Measurements from ENCODE around the gene DRD4.
A peak's percentile ranks its signal among the peaks of the same experiment; 100 is the strongest.
"Not testable (repeated sequence)": the region's sequence is repeated elsewhere in the genome, so short reads cannot be mapped to it uniquely, and the experiment has no call there.

Gene DRD4

GRCh38 chr11:645536-645935 is 8.5 kb downstream of the DRD4 start:
- DNase-seq = no peak

DNA sequence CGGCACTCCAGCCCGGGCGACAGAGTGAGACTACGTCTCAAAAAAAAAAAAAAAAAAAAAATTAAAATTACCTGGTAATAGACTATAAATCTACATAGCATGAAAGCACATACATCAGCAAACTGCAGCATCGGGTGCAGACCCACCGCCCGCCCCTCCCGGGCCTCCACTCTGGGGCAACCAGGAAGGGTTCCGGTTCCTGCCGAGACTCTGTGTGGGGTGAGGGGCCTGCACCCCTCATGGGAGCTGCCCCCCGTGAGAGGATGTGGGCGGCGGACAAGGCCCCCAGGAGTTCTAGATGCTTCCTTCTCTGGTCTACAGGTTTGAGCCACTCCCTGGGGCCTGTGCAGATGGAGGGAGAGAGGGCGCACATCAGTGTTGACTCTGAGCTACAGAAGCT is 9.1 kb downstream of the DRD4 start:
- no peak for DNase-seq

DNA sequence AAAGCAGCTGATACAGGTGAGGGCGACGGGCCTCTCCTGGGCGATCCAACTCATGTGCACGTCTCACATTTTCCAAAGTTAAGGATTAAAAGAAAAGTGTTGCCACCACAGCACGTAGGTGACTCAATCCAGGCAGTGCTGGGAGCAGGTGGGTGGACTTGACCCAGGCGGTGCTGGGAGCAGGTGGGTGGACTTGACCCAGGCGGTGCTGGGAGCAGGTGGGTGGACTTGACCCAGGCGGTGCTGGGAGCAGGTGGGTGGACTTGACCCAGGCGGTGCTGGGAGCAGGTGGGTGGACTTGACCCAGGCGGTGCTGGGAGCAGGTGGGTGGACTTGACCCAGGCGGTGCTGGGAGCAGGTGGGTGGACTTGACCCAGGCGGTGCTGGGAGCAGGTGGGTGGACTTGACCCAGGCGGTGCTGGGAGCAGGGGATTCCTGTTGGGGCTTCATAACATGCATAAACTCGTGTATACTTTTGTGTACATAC is 10.6 kb downstream of the DRD4 start:
- DNase-seq = not testable (repeated sequence)

- no peak for DNase-seq
Observed at GRCh38 chr11:650482-650881, 13.4 kb downstream of the DRD4 start.

DNA sequence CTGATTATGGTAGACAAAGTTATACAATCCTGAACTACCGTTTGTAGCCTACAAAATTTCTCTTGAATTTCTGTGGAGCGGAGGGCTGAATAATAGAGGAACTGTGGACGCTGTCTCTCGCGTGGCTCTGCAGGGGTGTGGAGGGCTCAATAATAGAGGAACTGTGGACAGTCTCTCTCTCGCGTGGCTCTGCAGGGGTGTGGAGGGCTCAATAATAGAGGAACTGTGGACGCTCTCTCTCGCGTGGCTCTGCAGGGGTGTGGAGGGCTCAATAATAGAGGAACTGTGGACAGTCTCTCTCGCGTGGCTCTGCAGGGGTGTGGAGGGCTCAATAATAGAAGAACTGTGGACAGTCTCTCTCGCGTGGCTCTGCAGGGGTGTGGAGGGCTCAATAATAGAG is 16.1 kb downstream of the DRD4 start:
- not testable (repeated sequence) for DNase-seq

- DNase-seq = no peak
Observed at GRCh38 chr11:653837-654236, 16.8 kb downstream of the DRD4 start.

- not testable (repeated sequence) for DNase-seq
Observed at GRCh38 chr11:654444-654843, 17.4 kb downstream of the DRD4 start.

GRCh38 chr11:655036-655726 is 18.1 kb downstream of the DRD4 start:
- no peak for DNase-seq

DNA sequence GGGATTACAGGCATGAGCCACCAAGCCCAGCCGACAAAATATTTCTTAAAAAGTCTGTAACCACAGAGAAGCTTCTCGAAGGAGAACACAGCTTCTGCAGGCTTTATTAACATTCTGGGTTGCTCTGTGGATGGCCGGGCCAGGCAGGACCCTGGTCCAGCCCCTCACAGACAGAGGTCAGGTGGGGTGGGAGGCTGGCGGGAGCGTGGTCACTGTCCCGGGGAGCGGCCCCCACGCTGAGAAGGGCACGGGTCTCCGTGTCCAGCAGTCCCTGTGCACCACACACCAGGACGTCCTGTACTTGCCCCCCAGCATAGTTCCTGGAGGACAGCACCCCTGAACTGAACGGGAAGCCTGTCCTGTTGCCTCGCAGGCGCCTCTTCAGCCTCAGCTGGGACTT is 19.4 kb downstream of the DRD4 start:
- DNase-seq = no peak

DNA sequence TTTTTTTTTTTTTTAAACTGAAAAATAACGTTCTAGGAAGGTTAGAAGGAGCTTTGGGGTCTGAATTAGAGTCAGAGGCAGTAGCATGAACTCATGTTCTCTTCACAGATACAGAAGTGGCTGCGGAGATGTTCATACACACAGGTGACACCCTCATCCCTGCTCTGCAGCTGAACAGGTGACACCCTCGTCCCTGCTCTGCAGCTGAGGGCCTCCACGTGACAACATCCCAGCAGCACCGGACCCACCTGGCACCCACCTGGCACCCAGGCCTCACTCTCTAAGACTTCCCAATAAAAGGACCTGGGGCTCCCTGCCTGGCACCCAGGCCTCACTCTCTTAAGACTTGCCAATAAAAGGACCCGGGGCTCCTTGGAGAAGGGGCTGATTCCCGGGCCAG is 19.8 kb downstream of the DRD4 start:
- no peak for DNase-seq

DNA sequence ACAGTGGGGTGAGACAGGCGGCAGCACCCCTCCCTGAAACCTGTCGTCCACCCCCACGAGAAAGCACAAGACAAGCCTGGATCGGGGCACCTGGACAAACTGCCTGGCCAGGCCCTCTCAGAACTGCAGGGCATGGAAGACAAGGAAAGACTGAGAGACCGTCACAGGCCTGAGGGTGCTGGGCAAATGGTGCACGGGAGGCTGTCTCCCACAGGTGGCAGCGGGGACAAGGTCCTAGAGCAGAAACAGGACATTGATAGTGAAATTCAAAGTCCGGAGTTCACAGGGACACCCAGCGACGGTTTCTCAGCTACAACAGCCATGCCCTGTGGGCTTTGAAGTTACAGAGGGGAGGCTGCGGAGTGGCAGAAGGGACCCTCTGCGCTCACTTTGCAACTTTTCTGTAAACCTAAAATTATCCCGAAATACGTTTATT is 20.6 kb downstream of the DRD4 start:
- no peak for DNase-seq

GRCh38 chr11:659532-660085 is 22.5 kb downstream of the DRD4 start:
- DNase-seq = no peak

- DNase-seq = no peak
Observed at GRCh38 chr11:660281-660680, 23.2 kb downstream of the DRD4 start.

GRCh38 chr11:660681-661444 is 23.8 kb downstream of the DRD4 start:
- no peak for DNase-seq

GRCh38 chr11:662689-663274 is 25.7 kb downstream of the DRD4 start:
- peak; percentile 1 for DNase-seq

DNA sequence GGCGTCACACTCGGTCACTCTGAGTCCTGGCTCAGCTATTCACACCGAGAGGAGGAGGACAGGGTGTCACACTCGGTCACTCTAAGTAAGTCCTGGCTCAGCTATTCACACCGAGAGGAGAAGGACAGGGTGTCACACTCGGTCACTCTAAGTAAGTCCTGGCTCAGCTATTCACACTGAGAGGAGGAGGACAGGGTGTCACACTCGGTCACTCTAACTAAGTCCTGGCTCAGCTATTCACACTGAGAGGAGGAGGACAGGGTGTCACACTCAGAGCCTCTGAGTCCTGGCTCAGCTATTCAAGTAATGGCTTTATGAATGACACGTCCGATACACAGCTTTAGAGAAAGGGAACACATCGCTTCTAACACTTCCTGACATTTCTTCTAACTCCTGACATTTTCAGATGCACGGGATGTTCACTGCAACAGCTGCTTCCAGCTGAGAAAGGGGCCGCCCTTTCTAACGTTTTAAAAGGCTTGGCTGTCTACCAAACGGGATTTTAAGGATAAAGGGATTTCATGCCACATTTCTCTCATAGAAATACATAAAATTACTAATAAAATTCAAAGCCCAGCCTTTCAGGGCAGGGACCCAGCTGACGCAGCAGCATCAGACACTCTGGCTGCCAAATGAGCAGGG is 28.1 kb downstream of the DRD4 start:
- no peak for DNase-seq

- no peak for DNase-seq
Observed at GRCh38 chr11:665704-666281, 28.7 kb downstream of the DRD4 start.

GRCh38 chr11:673866-674265 is 36.8 kb downstream of the DRD4 start:
- DNase-seq = no peak

- no peak for DNase-seq
Observed at GRCh38 chr11:674406-674805, 37.3 kb downstream of the DRD4 start.

- DNase-seq = no peak
Observed at GRCh38 chr11:678297-678696, 41.2 kb downstream of the DRD4 start.

- no peak for DNase-seq
Observed at GRCh38 chr11:679271-680207, 42.5 kb downstream of the DRD4 start.

GRCh38 chr11:680476-680875 is 43.4 kb downstream of the DRD4 start:
- DNase-seq = no peak

All from NCI-H2029 treated with DMSO at 0.1 percent for 48 hours (cell line).